ENCODE results near the gene LPP. TPM values are rescaled to one million over a fixed set of nuclear protein-coding genes. Genes with fewer than 3 reads are reported as not detected.

LPP gene
- total and polyA plus RNA-seq, 2 of the 13 experiments (the other 11 are each of a cell fraction or from before 2014, with no cell fraction given): 19.2 to 29.9 TPM

DNA sequence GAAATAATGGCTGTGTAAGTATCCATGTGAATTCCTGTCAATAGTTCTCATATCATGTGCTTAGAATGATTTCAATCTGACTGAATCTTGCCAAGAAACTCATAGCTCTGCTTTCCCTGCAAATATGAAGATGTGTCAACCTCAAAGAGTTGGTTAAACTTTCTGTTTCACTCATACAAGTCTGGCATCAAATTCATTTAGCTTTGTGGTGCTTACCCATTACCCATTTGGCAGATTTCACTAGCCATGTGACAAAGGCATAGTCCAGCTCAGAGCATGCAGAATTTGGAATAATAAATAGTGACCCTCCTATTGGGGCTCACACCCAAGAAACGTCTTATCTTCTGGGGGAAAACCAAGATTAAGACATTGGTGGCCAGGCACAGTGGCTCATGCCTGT lies 761.2 kb downstream of the LPP start (continued):
- TF ChIP-seq GMEB2 (CRISPR knock-in tag; IDR thresholded peaks at IDR 0.05; ENCODE audit: low read depth): no peak
- no peak for TF ChIP-seq ZC3H4 (CRISPR knock-in tag; IDR thresholded peaks at IDR 0.05; ENCODE audit: borderline replicate concordance)
- no peak for TF ChIP-seq SUZ12 (IDR thresholded peaks at IDR 0.05; ENCODE audit: low read depth, low read length)

- in situ Hi-C loops (cut with HindIII; ENCODE audit: extremely low pct_ligation_motif_present, low pct_unique_long_range_greater_than_20kb) (no loop called here), intact Hi-C loops (cut with micrococcal nuclease; ENCODE audit: unreplicated experiment) (no loop called here)
- Histone ChIP-seq H3K4me2 (ENCODE audit: low read depth, low read length) (no peak overlapping the region), H3K9me3 (ENCODE audit: low read length) (no peaks in the 10 kb centered on the region), H3K4me3 (replicated peaks in 1 of 3; ENCODE audit: insufficient read depth in 1 of 3, low read depth in 2 of 3, low read length in 3 of 3) (no peak overlapping the region), H3K79me2 (ENCODE audit: insufficient read depth, low read length) (no peaks in the 10 kb centered on the region), H3K27ac (ENCODE audit: extremely low read length, insufficient read depth, low read length) (no peak overlapping the region), H3K9ac (ENCODE audit: insufficient read depth, low read depth, low read length) (no peak overlapping the region), H3K4me1 (ENCODE audit: insufficient read depth, low read length) (peaks cover 11% of the 10 kb centered on the region), H3K27me3 (ENCODE audit: control insufficient read depth in 1 of 2, insufficient read depth in 2 of 2, low read length in 2 of 2) (no peaks in the 10 kb centered on the region), H3K36me3 (replicated peaks in 1 of 2; ENCODE audit: control insufficient read depth in 1 of 2, insufficient read depth in 2 of 2, low read length in 2 of 2) (no peaks in the 10 kb centered on the region), H4K20me1 (ENCODE audit: insufficient read depth, low read length) (no peaks in the 10 kb centered on the region), H2AFZ (ENCODE audit: low read length) (no peak overlapping the region)
- ATAC-seq (no peak), FAIRE-seq (no peak), DNase-seq (ENCODE audit: low spot score) (no peak)
- CTCF ChIA-PET (ENCODE audit: low intra/inter-chr PET ratio, low total read pairs): no interaction called here
- POLR2A ChIA-PET: no interaction called here
- BruUV-seq (replicated peaks): no TSS peak
- TF ChIP-seq, protein P1, sequence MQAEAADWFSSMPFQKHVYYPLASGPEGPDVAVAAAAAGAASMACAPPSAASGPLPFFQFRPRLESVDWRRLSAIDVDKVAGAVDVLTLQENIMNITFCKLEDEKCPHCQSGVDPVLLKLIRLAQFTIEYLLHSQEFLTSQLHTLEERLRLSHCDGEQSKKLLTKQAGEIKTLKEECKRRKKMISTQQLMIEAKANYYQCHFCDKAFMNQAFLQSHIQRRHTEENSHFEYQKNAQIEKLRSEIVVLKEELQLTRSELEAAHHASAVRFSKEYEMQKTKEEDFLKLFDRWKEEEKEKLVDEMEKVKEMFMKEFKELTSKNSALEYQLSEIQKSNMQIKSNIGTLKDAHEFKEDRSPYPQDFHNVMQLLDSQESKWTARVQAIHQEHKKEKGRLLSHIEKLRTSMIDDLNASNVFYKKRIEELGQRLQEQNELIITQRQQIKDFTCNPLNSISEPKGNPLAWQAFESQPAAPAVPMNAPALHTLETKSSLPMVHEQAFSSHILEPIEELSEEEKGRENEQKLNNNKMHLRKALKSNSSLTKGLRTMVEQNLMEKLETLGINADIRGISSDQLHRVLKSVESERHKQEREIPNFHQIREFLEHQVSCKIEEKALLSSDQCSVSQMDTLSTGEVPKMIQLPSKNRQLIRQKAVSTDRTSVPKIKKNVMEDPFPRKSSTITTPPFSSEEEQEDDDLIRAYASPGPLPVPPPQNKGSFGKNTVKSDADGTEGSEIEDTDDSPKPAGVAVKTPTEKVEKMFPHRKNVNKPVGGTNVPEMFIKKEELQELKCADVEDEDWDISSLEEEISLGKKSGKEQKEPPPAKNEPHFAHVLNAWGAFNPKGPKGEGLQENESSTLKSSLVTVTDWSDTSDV (CRISPR knock-in tag; IDR thresholded peaks at IDR 0.05): no peak
- TF ChIP-seq NR0B2 (CRISPR knock-in tag; IDR thresholded peaks at IDR 0.05) (no peak), ZNF318 (CRISPR knock-in tag; IDR thresholded peaks at IDR 0.05) (no peak)
- TF ChIP-seq, protein P2, sequence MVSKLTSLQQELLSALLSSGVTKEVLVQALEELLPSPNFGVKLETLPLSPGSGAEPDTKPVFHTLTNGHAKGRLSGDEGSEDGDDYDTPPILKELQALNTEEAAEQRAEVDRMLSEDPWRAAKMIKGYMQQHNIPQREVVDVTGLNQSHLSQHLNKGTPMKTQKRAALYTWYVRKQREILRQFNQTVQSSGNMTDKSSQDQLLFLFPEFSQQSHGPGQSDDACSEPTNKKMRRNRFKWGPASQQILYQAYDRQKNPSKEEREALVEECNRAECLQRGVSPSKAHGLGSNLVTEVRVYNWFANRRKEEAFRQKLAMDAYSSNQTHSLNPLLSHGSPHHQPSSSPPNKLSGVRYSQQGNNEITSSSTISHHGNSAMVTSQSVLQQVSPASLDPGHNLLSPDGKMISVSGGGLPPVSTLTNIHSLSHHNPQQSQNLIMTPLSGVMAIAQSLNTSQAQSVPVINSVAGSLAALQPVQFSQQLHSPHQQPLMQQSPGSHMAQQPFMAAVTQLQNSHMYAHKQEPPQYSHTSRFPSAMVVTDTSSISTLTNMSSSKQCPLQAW (CRISPR knock-in tag; IDR thresholded peaks at IDR 0.05): no peak
Observed at GRCh38 chr3:188916934-188917401, 763.0 kb downstream of the LPP start.
